Tibial nerve (tissue), 4 donors: ENCODE measurements around the gene MICAL2. TPM values are rescaled to one million over a fixed set of nuclear protein-coding genes. Genes with fewer than 3 reads are reported as not detected.

Experiments
- DNase-seq, 2 donors: peaks; one replicate each; pipeline ENCODE4 v3.0.0-alpha.2; 2019; ENCODE audit warnings: low spot score in 2 of 2
- H3K27ac ChIP-seq, 4 donors: fragments of 200-600 bp; sonication (generic) in 3 of 4; one replicate each; pipeline ENCODE4 v1.5.1; 2017 to 2019; ENCODE audit warnings: mild to moderate bottlenecking in 1 of 4
- H3K27me3 ChIP-seq, 2 donors: fragments of 200-600 bp; sonication (generic) in 1 of 2; one replicate each; pipeline versions ENCODE4 v1.5.1 to v1.6.0; 2017 to 2019
- H3K36me3 ChIP-seq, 3 donors: fragments of 200-600 bp; sonication (generic); one replicate each; pipeline ENCODE4 v1.5.1; 2018 to 2019
- H3K4me1 ChIP-seq, 4 donors: fragments of 200-600 bp; sonication (generic) in 3 of 4; one replicate each; pipeline ENCODE4 v1.5.1; 2017 to 2019
- H3K4me3 ChIP-seq, 4 donors: fragments of 200-600 bp; sonication (generic) in 3 of 4; one replicate each; pipeline ENCODE4 v1.5.1; 2017 to 2019; ENCODE audit warnings: mild to moderate bottlenecking in 1 of 4, moderate library complexity in 1 of 4
- H3K9me3 ChIP-seq, 4 donors: fragments of 200-600 bp; sonication (generic) in 3 of 4; one replicate each; pipeline ENCODE4 v1.5.1; 2017 to 2019
- EP300 ChIP-seq, 2 donors: sonication (generic); formaldehyde crosslinking; IDR thresholded peaks; one replicate each; pipeline ENCODE4 v1.6.1; 2017; ENCODE audit warnings: antibody characterized with exemption in 2 of 2, mild to moderate bottlenecking in 1 of 2
- POLR2A ChIP-seq, 2 donors: fragments of 450-650 bp; IDR thresholded peaks; one replicate each; pipeline ENCODE4 v1.6.1; 2017; ENCODE audit warnings: antibody characterized with exemption in 2 of 2, mild to moderate bottlenecking in 2 of 2, moderate library complexity in 2 of 2
- WGBS, 2 donors: methylation state at CpG; one replicate each; pipeline ENCODE4 v1.1.5; 2018; 5-methylcytosine and 5-hydroxymethylcytosine counted together
- total RNA-seq, 4 donors: library from RNA; depleted of rRNA; stranded (reverse); fragments of >200 nt; gene quantifications; one replicate each; pipeline ENCODE4 v1.1.0, GENCODE V29; 2016
- TF ChIP-seq, protein P1 (sequence below), 5 experiments: fragments of 200-600 bp in 3 of 5; fragments of 450-650 bp in 2 of 5; sonication (generic) in 3 of 5; IDR thresholded peaks; one replicate each; pipeline ENCODE4 v1.5.1; 2016 to 2019; ENCODE audit warnings: antibody characterized with exemption in 5 of 5, mild to moderate bottlenecking in 3 of 5, moderate library complexity in 2 of 5

MICAL2 gene
- total RNA-seq, 4 donors from 2014 or later, result 87.0 to 136 (median 101) TPM

DNA sequence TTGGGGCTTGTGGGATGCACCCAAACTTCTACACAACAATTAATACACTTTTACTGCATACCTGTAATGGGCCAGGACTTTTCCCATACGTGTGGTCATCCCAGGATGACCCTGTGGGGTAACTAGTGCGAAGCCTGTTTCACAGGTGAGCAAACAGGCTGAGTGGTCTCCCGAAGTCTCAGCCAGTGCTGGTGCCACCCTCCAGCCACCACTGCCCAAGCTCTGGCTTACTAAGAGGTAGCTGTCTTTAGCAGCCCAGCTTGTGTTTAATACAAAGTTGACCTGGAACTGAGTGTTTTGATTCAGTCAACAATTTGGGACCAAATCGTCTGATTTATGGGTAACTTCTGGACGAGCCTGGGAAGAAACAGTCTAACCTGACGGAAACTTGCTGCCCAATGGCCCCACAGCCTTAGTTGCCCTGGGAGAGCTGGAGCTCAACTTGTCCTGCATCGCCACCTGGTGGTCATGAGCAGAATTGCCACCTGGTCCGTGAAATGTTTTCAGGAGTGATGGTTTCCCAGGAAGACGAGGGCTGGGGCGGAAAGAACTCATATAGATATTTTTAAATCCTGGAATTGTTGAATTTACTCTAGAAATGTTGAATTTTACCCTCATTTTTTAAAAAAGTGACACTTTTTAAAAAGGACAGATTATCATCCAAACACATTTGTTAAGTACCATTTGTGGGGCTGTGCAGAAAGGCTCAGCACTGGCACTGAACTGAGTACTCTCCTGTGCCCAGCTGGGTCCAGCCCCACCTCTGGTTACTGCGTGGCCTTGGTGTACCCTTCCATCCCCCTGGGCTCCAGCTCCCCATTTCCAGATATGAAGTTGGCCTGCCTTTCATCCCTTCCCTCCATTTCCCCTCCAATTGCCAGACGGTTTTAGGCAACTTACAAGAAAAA is 171.4 kb downstream of the MICAL2 start:
- TF ChIP-seq, protein P1, sequence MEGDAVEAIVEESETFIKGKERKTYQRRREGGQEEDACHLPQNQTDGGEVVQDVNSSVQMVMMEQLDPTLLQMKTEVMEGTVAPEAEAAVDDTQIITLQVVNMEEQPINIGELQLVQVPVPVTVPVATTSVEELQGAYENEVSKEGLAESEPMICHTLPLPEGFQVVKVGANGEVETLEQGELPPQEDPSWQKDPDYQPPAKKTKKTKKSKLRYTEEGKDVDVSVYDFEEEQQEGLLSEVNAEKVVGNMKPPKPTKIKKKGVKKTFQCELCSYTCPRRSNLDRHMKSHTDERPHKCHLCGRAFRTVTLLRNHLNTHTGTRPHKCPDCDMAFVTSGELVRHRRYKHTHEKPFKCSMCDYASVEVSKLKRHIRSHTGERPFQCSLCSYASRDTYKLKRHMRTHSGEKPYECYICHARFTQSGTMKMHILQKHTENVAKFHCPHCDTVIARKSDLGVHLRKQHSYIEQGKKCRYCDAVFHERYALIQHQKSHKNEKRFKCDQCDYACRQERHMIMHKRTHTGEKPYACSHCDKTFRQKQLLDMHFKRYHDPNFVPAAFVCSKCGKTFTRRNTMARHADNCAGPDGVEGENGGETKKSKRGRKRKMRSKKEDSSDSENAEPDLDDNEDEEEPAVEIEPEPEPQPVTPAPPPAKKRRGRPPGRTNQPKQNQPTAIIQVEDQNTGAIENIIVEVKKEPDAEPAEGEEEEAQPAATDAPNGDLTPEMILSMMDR (IDR thresholded peaks at IDR 0.05), result peak; percentile 92 to 98 (median 96)
- TF ChIP-seq EP300 (IDR thresholded peaks at IDR 0.05), result peak in 1 of 2 donors; percentile 49
- TF ChIP-seq POLR2A (IDR thresholded peaks at IDR 0.05), result no peak
- peaks cover 0 to 25% (median 5%) of the 10 kb centered on the region in 4 donors for H3K4me1 ChIP-seq
- no peaks in the 10 kb centered on the region for H3K36me3 ChIP-seq
- no peak overlapping the region for H3K27ac ChIP-seq
- H3K9me3 ChIP-seq, result no peaks in the 10 kb centered on the region
- DNase-seq, result peak; percentile 87 to 95
- no peak overlapping the region for H3K4me3 ChIP-seq
- no peaks in the 10 kb centered on the region for H3K27me3 ChIP-seq
- 32 to 35% methylated on average over 12 of the region's 12 CpGs for WGBS, 2 donors

DNA sequence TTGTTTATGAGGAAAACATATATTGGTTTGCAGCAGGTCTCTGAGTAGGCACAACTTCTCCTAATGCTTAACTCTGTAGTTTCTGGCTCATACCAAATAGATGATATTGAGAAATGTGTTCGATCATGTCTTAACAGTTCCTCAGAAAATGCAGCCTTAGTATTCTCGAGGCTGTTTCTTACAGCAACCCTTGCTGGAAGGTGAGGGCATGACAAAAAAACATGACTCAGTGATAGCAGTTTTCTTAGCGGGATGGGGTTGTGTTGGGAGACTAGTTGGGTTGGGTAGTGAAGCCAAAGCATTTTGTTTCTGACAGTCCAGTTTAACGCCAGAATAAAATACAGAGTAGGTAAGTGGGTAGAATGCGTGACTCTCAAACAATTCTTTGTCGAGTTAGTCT is 172.3 kb downstream of the MICAL2 start:
- no peaks in the 10 kb centered on the region for H3K9me3 ChIP-seq
- peaks cover 0 to 33% (median 10%) of the 10 kb centered on the region in 4 donors for H3K4me1 ChIP-seq
- H3K27ac ChIP-seq, result no peak overlapping the region
- TF ChIP-seq, protein P1 (IDR thresholded peaks at IDR 0.05), result no peak
- TF ChIP-seq EP300 (IDR thresholded peaks at IDR 0.05) (no peak), POLR2A (IDR thresholded peaks at IDR 0.05) (no peak)
- 83 to 91% methylated on average over 6 of the region's 6 CpGs for WGBS, 2 donors
- no peak overlapping the region for H3K4me3 ChIP-seq
- no peaks in the 10 kb centered on the region for H3K27me3 ChIP-seq
- no peaks in the 10 kb centered on the region for H3K36me3 ChIP-seq
- DNase-seq, result no peak

DNA sequence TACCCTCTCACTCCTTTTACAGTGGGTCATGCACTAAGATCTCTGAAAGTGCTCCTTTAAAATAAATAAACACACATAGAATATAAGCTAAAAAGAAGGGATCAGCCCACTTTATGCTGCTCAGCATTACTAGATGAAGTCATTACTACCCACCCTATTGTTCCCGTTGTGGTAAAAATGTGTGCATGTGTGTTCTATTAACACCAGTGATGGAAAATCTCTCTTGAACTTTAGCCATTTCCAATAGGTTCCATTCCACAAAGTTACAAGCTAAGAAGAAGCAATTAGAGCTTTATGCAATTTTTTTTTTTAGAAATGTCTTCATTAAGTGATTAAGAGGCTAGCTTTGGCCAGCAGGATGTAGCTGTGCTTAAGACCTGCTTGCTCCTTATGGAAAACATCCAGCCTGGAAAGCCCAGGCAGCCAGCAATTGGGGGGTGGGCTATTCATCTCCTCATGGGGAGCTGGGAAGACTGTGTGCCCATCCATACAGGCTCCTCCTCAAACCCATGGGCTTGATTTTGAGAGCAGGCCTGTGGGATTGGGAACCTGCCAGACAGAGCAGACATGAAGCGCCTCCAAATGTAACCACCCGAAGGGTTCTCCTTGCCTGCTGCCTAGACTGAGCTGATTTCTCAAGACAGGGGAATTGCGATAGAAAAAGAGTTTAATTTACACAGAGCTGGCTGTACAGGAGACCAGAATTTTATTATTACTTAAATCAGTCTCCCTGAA is 174.1 kb downstream of the MICAL2 start:
- H3K27me3 ChIP-seq, result no peaks in the 10 kb centered on the region
- no peak overlapping the region for H3K4me3 ChIP-seq
- TF ChIP-seq EP300 (IDR thresholded peaks at IDR 0.05) (no peak), POLR2A (IDR thresholded peaks at IDR 0.05) (no peak)
- TF ChIP-seq, protein P1 (IDR thresholded peaks at IDR 0.05), result no peak
- no peaks in the 10 kb centered on the region for H3K9me3 ChIP-seq
- H3K27ac ChIP-seq, result no peak overlapping the region
- DNase-seq, result peak in 1 of 2 donors; percentile 4
- 59 to 60% methylated on average over 4 of the region's 4 CpGs for WGBS, 2 donors
- H3K36me3 ChIP-seq, result no peaks in the 10 kb centered on the region
- H3K4me1 ChIP-seq, result peaks cover 0 to 48% (median 16%) of the 10 kb centered on the region in 4 donors

DNA sequence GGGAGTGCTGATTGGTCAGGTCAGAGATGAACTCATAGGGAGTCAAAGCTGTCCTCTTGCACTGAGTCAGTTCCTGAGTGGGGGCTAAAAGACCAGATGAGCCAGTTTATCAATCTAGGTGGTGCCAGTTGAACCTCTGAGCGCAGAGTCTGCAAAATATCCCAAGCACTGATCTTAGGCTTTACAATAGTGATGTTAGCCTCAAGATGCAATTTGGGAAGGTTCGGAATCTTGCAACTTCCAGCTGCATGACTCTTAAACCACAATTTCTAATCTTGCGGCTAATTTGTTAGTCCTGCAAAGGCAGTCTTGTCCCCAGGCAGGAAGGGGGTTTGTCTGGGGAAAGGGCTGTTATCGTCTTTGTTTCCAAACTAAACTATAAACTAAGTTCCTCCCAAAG is 174.7 kb downstream of the MICAL2 start:
- H3K27ac ChIP-seq, result no peak overlapping the region
- peak in 1 of 2 donors; percentile 4 for DNase-seq
- H3K4me1 ChIP-seq, result peaks cover 0 to 48% (median 16%) of the 10 kb centered on the region in 4 donors
- 80 to 84% methylated on average over 4 of the region's 4 CpGs for WGBS, 2 donors
- TF ChIP-seq EP300 (IDR thresholded peaks at IDR 0.05) (no peak), POLR2A (IDR thresholded peaks at IDR 0.05) (no peak)
- TF ChIP-seq, protein P1 (IDR thresholded peaks at IDR 0.05), result no peak
- H3K9me3 ChIP-seq, result no peaks in the 10 kb centered on the region
- no peaks in the 10 kb centered on the region for H3K36me3 ChIP-seq
- H3K4me3 ChIP-seq, result no peak overlapping the region
- H3K27me3 ChIP-seq, result no peaks in the 10 kb centered on the region
